GM19099 (cell line): ENCODE results near the gene DDX4.

Experiments used
- POLR2A ChIP-seq: IDR thresholded peaks from 3 replicates; pipeline ENCODE4 v1.6.1; 2011; ENCODE audit warnings: low read depth; ENCODE audit not compliant: insufficient read length; ENCODE audit errors: extremely low read depth

DDX4 gene

DNA sequence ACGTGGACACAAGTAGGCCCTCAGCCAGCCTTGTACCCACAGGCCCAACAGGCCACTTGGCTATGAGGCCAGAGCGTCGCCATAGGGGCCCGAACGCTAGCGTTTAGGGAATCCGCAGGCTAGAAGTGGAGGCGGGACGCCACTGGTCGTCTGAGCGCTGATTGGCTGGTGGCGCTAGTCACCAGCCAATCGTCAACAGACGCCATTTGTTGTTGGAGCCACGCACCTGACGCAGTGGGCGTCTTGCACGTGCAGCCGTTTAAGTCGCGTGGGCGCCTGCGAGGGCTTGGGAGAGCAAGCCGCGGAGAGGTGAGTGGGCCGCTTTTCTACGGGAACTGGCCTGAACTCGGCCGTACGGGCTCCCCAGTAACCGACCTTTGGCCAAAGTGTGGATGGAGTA lies at the start of gene DDX4:
Gene DDX4 (plus strand): TSS at position 269 of the 400 bp plus-strand sequence. CDS start 903 bp downstream, outside the sequence.
- no peak for TF ChIP-seq POLR2A

DNA sequence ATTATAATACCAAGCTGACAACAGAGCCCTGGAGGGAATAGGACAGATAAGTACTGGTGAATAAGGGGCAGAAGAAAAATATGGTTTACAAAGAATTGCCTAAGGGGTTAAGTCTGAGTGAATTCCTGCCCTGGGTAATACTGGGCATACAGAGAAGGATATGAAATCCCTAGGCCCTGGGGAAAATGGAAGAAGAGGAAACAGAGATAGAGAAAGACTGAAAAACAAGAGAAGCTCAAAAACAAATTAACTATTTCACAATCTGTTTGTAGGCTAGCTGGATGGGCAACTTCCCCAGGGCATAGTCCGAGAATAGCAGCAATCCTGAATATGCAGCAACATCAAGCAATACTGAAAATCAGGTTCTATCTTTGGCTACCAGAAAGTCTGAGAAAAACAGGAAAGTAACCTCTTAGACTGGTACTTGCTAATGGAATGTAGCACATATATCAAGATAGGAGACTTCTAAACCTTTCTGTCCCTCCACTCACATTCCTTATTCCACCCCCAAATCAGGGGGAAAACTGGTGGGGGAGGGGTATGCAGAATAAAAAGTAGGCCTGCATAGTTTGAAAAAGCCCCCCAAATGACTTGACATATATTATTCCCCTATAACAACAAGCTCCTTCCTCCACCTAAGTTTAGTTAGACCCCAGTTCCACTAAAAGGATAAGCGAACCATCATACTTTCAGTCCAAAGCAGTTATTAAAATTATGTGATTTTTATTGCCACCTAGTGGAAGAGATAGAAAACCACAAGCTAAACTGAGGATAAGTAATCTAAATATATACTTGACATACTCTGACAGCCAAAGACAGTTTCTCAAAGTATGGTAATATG lies 46.4 kb upstream of the DDX4 start:
- TF ChIP-seq POLR2A: no peak

DNA sequence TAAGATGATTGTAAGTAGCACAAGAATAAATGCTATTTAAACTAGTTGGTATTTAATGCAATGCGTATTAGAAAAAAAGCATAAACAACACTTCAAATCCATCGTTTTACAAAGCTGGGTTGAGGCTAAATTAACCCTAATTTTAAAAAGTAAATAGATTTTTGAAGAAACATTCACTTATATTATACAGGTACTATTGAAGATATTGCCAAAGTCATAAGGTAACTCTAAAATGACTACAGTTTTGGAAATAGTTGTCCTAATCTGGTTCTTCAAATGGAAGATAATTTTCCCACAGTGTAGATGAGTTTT lies 45.8 kb upstream of the DDX4 start:
- TF ChIP-seq POLR2A: no peak

DNA sequence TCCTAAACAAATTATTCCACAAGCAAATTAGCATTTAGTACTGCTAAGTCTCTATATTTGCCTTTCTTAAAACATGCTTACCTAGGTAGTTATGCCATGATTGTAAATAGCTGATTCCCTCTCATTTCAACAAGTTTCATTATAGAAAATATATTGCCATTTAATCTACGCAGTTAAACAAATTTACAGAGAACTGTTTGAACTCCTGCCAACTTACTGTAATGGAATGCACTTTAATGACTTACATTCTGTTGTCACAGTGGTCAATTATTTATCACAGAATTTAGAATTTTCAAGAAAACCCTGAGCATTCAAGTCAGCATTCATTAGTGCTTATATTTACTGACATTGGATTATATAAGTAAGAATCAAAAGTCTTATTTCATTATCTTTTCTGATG lies 45.4 kb upstream of the DDX4 start:
- no peak for TF ChIP-seq POLR2A

DNA sequence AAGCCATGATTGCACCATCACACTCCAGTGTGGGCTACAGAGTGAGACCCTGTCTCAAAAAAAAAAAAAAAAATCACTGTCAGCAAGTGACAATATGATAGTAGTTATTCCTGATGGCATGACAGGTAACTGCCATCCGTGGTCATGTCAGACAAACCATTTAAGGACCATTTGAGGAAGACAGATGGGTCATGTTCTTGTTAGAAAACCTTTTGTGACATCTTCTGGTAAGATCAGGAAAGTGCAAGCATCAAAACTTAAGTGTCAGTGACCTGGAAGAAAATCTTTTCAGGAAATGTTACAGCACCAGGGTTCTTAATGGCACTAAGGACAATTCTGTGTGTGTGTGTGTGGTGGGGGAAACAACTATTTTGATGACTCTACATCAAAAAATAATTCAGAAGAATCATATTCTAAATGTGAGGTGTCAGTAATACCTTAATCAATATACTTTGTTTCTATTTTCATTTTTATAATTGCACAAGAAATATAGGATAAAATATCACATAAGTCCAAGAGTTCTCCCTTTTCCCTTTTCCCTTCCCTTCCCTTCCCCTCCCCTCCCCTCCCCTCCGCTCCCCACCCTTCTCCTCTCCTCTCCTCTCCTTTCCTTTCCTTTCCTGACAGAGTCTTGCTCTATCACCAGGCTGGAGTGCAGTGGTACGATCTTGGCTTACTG lies 43.6 kb upstream of the DDX4 start:
- TF ChIP-seq POLR2A: no peak

DNA sequence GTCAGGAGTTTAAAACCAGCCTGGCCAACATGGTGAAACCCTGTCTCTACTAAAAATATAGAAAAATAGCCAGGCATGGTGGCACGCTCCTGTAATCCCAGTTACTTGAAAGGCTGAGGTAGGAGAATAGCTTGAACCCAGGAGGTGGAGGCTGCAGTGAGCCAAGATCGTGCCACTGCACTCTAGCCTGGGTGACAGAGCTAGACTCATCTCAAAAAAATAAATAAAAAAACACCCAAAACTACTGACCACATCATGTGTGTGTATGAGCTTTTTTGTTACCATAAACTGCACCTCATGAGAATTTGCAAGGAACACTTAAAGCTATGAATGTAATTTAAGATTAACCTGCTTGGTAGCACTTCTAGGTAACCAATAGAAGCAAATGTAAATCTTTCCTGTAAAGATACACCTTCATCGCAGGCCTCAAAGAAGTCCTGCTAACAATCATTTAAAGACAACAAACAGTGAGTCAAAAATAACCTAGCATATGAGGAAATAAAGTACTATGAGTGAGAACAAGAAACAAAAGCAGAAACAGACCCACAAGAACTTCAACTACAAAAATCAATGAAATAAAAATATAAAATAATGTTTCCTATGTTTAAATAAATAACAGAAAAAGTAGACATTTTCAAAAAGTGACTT lies 38.7 kb upstream of the DDX4 start:
- TF ChIP-seq POLR2A: no peak

DNA sequence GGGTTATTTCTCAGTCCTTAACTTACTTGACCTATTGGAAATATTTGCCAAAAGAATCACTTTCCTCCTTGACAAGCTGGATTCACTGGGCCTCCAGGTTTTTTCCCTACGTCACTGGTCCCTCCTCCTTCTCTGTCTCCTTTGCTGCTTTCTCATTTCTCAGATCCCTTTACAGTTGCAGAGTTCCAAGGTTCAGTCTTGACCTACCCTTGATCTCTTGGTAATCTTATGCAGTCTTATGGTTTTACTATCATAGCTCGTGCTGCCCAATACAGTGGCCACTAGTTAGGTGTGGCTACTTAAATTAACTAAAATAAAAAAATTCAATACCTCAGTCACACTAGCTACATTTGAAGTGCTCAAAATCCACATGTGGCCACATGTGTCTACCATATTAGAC lies 37.1 kb upstream of the DDX4 start:
- TF ChIP-seq POLR2A: no peak

DNA sequence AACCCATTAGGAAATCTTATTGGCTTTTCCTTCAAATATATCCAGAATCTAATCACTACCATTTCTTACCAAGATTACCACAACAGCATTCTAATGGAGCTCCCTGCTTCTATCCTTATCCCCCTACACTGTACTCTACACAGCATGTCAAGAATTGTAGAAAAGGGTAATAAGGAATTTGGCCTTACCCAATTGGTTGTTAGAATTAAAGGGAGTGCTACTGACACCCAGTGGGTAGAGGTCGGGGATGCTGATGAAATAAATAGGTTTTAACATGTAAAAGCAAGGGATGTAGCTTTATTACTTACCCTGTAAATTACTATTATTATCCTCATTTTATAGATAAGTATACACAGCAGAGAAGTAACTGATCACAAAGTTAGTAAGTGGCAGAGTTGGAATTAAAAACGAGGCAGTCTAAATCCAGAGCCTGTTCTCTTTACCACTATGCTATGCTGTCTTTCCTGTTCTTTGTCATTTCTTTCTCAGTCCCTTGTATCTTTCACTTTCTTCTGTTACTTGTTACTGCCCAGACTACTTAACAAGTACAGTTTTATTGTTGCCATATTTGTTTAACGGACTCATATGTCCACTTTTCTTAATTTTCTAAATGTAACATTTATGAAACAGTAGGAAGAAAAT lies 36.3 kb upstream of the DDX4 start:
- TF ChIP-seq POLR2A: no peak

DNA sequence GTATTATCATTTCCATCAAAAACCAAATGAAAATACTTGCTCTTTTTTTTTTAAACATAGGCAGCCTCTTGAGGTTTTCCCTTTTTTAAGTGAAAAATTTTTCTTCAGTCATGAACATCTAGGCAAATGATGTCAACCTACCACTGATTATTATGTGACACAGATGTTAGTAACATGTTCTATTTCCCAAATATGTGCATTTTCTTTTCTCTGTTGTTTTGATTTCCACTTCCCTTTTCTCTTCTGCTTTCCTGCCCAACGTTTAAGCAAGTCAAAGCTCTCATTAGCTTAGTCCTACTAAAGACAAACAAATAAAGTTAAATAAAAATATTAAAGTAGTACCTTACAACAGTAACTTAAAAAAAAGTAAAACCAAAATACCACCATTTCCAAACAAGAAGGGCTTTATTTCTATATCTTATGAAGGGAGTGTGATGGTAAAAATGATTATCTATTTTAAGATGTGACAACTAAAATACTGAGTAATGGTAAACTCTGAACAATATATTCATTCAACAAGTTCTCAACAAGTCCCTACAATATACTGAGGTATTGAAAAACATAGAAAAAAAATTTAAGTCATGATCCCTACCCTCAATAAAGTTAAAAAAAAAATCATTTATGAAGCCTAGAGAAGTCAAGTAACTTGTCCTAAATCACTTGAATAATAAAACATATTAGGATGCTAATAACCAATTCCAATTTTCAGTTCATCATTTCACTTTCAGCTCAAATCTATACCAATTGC lies 35.1 kb upstream of the DDX4 start:
- no peak for TF ChIP-seq POLR2A

DNA sequence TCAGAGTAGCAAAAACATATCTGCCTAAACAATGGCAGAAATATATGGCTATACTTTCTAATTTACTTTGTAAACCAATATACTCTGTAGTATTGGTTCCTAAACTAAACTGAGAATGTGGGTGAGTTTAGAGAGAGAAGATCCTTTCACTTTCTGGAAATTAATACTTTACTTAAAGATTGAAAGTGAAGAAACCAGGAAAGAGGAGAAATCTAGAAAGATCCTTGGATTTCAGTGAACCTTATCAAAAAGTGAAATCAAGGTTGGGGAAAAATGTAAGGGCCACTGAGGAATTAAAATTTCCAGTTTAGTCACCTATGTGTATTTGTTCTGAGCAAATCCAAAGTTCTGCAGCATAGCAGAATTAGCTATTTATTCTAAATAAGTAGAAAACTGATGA lies 31.6 kb upstream of the DDX4 start:
- TF ChIP-seq POLR2A: no peak

DNA sequence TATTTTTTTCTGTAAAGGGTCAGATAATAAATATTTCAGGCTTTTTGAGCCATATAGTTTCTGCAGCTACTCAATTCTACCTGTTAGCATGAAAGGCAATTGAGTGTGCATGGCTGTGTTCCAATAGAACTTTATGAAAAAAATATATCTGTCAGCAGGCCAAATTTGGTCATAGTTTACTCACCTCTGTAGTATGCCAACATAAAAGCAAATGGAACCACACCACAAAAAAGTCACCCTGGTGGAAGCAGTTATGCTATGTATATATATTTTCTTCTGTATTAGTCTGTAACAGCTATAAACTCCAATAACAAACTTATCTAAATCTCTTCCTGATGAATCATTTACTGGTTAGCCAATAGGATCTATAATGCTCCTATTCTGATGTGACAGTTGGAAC lies 29.1 kb upstream of the DDX4 start:
- no peak for TF ChIP-seq POLR2A

DNA sequence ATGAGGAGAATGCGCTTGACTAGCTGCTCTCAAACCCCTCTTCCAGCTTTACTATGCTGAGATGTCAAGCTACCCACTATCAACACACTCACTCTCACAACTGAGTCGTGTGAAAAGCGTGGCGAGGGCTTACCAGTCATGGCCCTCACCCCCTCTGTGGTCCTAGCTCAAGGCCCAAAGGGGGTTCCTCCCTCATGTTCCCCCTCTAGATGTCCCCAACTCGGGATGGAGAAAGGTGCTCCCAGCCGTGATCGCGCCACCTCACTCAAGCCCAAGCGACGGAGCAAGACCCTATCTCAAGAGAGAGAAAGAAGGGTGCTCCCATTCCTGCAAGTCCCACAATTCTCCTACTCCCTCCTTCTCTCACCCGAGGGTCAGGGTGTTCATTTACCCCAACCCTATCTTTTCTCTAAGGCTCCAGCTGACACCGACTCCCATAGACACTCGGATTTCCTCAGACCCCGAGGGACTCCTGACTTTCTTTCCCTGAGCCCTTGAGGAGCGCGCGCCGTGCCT lies 26.3 kb upstream of the DDX4 start:
- TF ChIP-seq POLR2A: no peak

DNA sequence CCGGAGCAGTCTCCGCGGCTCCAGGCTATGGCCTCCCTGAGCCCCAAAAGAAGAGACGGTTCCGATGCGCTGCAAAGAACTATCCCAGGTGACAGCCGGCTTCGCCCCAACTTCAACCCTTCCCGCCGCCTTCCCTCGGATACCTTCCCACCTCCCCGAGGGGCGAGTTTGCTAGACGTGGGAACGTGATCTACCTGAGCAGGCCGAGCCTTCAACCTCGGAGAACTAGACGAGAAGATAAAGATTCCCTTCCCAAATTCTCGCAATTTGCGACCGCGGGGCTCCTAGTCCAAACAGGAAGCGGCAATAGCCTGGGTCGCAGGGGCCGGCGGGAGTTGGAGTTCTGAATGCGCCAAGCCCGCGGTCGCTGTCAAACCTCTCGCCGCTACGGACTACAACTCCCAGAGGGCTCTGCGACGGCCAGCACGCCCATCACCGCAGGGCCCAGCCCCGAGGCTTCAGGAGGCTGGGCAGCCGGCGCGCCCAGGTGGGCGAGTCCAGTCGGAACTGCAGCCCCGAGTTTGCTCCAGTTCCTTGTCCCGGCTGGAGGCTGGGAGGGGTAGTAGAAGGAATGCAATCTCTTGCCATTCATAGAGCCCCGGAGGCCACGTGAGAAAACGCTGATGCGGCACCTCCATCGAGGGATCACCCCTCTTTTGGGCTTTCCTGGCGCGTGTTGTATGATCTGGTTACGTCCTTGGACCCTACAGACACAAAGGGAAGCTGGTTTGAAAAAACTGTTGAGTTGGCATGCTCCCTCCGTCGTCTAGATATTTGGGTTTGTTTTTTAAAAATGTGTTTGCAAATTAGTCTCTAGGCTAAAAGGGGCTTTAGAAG lies 25.6 kb upstream of the DDX4 start, which contains the start of gene SLC38A9:
Gene SLC38A9 (minus strand): TSS at position 302 of the 837 bp plus-strand sequence. CDS start 14,366 bp downstream, outside the sequence.
- TF ChIP-seq POLR2A: peak; percentile 72

DNA sequence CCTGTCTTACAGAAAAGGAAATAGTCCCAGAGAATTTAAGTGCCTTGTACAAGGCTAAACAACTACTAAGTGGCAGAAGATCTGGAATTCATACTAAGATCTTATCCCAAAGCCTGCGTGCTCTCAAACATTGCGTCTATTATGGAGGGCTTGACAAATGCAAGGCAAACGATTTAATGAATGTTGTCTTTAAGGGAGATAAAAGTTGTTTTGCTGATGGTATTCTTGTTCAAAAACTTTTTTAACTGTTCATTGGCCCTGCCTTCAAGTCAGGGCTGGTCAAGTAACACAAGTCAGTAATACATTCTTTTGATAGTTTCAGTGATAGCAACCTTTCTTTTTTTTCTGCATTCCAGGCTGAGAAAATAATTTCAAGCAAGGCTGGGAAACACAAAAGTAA lies 24.0 kb upstream of the DDX4 start:
- no peak for TF ChIP-seq POLR2A

DNA sequence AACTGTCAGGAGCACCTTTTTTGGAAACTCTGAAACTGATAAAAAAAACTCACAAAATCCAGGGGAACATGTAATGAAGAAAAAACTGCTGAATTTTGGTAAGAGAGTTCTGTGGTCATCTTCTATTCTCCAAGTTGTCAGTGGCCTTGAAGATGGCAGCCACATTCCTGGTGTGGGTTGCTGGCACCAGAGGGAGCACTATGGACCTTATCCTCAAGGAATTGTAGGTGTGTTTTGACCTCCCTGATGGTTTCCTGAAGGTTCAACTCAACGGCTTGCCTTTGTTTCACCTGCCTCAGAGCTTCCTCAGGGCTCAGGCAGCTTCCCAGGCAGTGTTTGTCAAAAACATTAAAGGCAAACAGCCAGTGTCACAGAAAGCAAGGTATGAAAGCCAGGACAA lies 23.5 kb upstream of the DDX4 start:
- TF ChIP-seq POLR2A: no peak
